Neural crest cell (in vitro differentiated cells): ENCODE data around the gene OR7G1. TPM values are rescaled to one million over a fixed set of nuclear protein-coding genes. Genes with fewer than 3 reads are reported as not detected.
A peak's percentile ranks its signal among the peaks of the same experiment; 100 is the strongest.

Experiments
- DNase-seq: peaks from one replicate; pipeline ENCODE4 v3.0.0; 2021; ENCODE audit warnings: low read depth, mixed read lengths, low spot score
- H3K27ac Mint-ChIP-seq: one replicate; pipeline ENCODE4 v1.8.0; 2021; ENCODE audit warnings: mild to moderate bottlenecking, mixed read lengths; ENCODE audit not compliant: unreplicated experiment
- H3K27me3 Mint-ChIP-seq: 2 replicates; pipeline ENCODE4 v1.8.0; 2021; ENCODE audit warnings: low read depth, mild to moderate bottlenecking, mixed read lengths
- H3K36me3 Mint-ChIP-seq: 2 replicates; pipeline ENCODE4 v1.8.0; 2021; ENCODE audit warnings: low read depth, mild to moderate bottlenecking, mixed read lengths
- H3K4me1 Mint-ChIP-seq: 2 replicates; pipeline ENCODE4 v1.8.0; 2021; ENCODE audit warnings: mixed read lengths
- H3K4me3 Mint-ChIP-seq: one replicate; pipeline ENCODE4 v1.8.0; 2021; ENCODE audit warnings: mild to moderate bottlenecking, mixed read lengths
- H3K9me3 Mint-ChIP-seq: 2 replicates; pipeline ENCODE4 v1.8.0; 2021; ENCODE audit warnings: mixed read lengths
- total RNA-seq: library from RNA; stranded (reverse); gene quantifications from 2 replicates; pipeline ENCODE4 v1.2.1, GENCODE V29; 2021
- TF ChIP-seq, protein P1 (sequence below): fragments of 200-600 bp; sonication (generic); conservative IDR thresholded peaks from 2 replicates; pipeline ENCODE4 v1.5.0; 2021; ENCODE audit warnings: antibody characterized with exemption, mild to moderate bottlenecking

The OR7G1 gene
- total RNA-seq, 1 donor from 2014 or later, result not detected

DNA sequence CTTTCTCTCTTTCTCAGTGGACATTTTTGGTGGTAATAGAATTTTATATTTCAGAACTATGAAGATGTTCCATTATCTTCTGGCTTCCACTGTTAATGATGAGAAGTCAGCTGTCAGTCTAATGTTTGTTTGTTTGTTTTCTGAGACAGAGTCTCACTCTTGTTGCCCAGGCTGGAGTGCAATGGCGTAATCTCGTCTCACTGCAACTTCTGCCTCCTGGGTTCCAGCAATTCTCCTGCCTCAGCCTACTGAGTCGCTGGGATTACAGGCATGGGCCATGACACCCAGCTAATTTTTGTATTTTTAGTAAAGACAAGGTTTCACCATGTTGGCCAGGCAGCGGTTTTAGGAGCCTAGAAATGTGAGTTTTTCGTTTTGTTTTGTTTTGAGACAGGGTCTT lies 29.4 kb upstream of the OR7G1 start:
- peaks cover 25% of the 10 kb centered on the region for H3K9me3 Mint-ChIP-seq
- TF ChIP-seq, protein P1, sequence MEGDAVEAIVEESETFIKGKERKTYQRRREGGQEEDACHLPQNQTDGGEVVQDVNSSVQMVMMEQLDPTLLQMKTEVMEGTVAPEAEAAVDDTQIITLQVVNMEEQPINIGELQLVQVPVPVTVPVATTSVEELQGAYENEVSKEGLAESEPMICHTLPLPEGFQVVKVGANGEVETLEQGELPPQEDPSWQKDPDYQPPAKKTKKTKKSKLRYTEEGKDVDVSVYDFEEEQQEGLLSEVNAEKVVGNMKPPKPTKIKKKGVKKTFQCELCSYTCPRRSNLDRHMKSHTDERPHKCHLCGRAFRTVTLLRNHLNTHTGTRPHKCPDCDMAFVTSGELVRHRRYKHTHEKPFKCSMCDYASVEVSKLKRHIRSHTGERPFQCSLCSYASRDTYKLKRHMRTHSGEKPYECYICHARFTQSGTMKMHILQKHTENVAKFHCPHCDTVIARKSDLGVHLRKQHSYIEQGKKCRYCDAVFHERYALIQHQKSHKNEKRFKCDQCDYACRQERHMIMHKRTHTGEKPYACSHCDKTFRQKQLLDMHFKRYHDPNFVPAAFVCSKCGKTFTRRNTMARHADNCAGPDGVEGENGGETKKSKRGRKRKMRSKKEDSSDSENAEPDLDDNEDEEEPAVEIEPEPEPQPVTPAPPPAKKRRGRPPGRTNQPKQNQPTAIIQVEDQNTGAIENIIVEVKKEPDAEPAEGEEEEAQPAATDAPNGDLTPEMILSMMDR, result no peak
- no peak for DNase-seq
- peak overlapping the region; percentile 70 for H3K4me3 Mint-ChIP-seq
- peaks cover 3% of the 10 kb centered on the region for H3K27me3 Mint-ChIP-seq
- peaks cover 15% of the 10 kb centered on the region for H3K4me1 Mint-ChIP-seq
- H3K36me3 Mint-ChIP-seq, result peaks cover 86% of the 10 kb centered on the region
- no peak overlapping the region for H3K27ac Mint-ChIP-seq

DNA sequence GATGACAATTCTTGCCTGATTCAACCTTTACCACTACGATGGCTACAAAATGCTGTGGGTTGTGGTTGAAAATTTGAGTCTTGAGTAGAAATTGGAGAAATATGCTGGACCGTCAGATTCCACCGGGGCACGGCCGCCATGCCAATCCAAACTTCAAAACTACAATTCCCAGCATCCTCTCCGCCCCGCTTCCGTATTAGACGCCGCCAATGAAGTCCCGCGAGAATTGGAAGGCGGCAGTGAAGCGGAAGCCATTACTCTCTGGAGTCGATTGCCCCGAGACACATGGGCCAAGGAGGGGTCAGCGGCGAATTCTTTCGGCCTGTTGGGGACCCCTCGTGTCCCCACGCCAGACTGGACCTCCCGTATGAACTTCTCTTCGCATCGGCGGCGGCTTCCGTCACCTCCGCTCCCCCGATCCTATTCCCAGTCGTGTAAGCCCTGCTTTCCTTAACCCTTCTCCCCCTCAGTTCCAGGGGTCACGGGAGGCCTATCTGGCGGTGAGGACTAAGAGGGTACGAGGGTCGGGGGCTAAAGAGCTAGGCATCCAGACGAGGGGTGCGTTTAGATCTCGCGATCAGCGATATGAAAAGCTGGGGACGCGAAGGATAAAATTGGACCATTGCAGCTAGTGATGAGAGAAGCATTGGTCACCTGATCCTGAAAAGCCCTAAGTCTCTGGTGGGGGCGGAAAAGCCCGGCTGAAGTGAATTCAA lies 24.8 kb upstream of the OR7G1 start, which contains the start of gene ZNF317:
Gene ZNF317, plus strand, starts transcription at position 239 of the 716 bp plus-strand sequence. CDS start 15,620 bp downstream, outside the sequence.
- H3K36me3 Mint-ChIP-seq, result peaks cover 46% of the 10 kb centered on the region
- peaks cover 20% of the 10 kb centered on the region for H3K4me1 Mint-ChIP-seq
- H3K4me3 Mint-ChIP-seq, result peak within 1 kb of the TSS; percentile 98
- H3K9me3 Mint-ChIP-seq, result peaks cover 14% of the 10 kb centered on the region
- peaks cover 13% of the 10 kb centered on the region for H3K27me3 Mint-ChIP-seq
- TF ChIP-seq, protein P1, result no peak
- DNase-seq, result peak; percentile 75
- H3K27ac Mint-ChIP-seq, result peak within 1 kb of the TSS; percentile 99

DNA sequence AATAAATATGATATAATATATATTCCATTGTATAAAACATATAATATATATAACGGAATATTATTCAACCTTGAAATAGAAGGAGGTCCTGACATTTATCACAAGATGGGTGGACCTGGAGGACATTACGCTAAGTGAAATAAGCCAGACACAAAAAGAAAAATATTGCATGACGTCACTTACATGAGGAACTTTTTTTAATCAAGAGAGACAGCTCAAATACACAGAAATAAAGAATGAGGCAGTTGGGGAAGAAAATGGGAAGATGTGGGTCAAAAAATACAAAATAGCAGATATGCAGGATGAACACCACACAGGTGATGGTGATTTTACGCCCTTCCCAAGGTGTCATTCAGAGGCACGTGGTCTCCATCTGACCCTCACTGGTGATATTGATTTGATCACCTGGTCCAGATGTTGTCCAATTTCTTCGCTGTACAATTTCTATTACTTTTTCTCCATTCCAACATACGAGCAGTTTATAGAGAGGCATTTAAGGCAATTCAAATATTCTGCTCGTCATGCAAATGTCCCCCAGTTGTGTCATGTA lies 24.1 kb upstream of the OR7G1 start:
- peaks cover 20% of the 10 kb centered on the region for H3K4me1 Mint-ChIP-seq
- peaks cover 14% of the 10 kb centered on the region for H3K27me3 Mint-ChIP-seq
- H3K36me3 Mint-ChIP-seq, result peaks cover 39% of the 10 kb centered on the region
- H3K4me3 Mint-ChIP-seq, result peak overlapping the region; percentile 98
- H3K27ac Mint-ChIP-seq, result peak overlapping the region; percentile 99
- H3K9me3 Mint-ChIP-seq, result peaks cover 13% of the 10 kb centered on the region
- TF ChIP-seq, protein P1, result no peak
- DNase-seq, result no peak

DNA sequence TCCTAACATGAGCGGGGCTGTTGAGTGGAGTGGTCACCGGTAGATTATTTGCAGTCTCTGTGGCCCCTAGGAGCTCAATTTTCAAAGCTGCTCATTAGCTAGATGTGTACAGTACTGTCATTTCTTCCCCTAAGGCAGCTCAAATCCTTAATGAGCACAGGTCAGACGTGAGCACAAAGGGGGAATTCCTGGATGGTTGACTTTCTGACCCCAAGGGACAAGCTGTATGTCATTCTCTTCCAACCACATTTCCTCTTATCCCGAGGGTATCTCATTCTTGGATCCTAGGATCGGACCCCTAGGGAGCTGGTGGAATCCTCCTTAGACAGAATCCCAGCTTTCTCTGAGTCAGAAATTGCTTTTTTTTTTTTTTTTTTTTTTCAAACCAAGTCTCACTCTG lies 16.9 kb upstream of the OR7G1 start:
- H3K27ac Mint-ChIP-seq, result no peak overlapping the region
- TF ChIP-seq, protein P1, result no peak
- peaks cover 35% of the 10 kb centered on the region for H3K27me3 Mint-ChIP-seq
- no peak for DNase-seq
- H3K9me3 Mint-ChIP-seq, result peaks cover 3% of the 10 kb centered on the region
- no peaks in the 10 kb centered on the region for H3K4me1 Mint-ChIP-seq
- no peak overlapping the region for H3K4me3 Mint-ChIP-seq
- no peaks in the 10 kb centered on the region for H3K36me3 Mint-ChIP-seq

DNA sequence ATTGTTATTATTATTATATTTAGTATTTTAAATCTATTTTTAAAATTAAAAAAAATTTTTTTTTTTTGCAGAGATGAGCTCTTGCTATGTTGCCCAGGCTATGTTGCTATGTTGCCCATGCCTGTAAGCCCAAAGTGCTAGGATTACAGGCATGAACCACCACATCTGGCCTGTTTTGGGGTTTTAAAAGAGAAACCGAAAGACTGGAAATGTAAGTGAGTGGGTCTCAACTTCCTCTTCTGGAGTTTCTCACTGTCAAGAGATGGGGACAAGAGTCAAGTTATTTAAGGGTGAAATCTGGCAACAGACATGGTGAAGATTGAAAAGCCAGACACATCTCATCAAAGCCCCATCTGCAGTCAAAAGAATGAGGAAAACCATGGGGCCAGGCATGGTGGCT lies 15.4 kb upstream of the OR7G1 start:
- H3K4me3 Mint-ChIP-seq, result no peak overlapping the region
- no peak overlapping the region for H3K27ac Mint-ChIP-seq
- no peaks in the 10 kb centered on the region for H3K9me3 Mint-ChIP-seq
- H3K27me3 Mint-ChIP-seq, result peaks cover 41% of the 10 kb centered on the region
- H3K36me3 Mint-ChIP-seq, result no peaks in the 10 kb centered on the region
- TF ChIP-seq, protein P1, result no peak
- no peaks in the 10 kb centered on the region for H3K4me1 Mint-ChIP-seq
- no peak for DNase-seq
